ENCODE data around the gene SMG6. TPM values are rescaled to one million over a fixed set of nuclear protein-coding genes. Genes with fewer than 3 reads are reported as not detected.
"Not testable (repeated sequence)": the region's sequence is repeated elsewhere in the genome, so short reads cannot be mapped to it uniquely, and the experiment has no call there.

The SMG6 gene
- total RNA-seq, 1 donor from 2014 or later, result 31.6 TPM

GRCh38 chr17:2264067-2264860 is 39.3 kb downstream of the SMG6 start:
- peak overlapping the region; percentile 98 for H3K27ac Mint-ChIP-seq
- H3K4me3 Mint-ChIP-seq, result peak overlapping the region; percentile 75
- peak; percentile 72 for DNase-seq
- H3K27me3 Mint-ChIP-seq, result no peaks in the 10 kb centered on the region
- intact Hi-C loops (cut with micrococcal nuclease), result no loop called here
- H3K36me3 Mint-ChIP-seq (ENCODE audit: low read depth), result peaks cover 27% of the 10 kb centered on the region
- H3K9me3 Mint-ChIP-seq, result no peaks in the 10 kb centered on the region
- peaks cover 69% of the 10 kb centered on the region for H3K4me1 Mint-ChIP-seq

- H3K4me1 Mint-ChIP-seq, result peaks cover 78% of the 10 kb centered on the region
- DNase-seq, result peak; percentile 72
- H3K27me3 Mint-ChIP-seq, result no peaks in the 10 kb centered on the region
- H3K9me3 Mint-ChIP-seq, result no peaks in the 10 kb centered on the region
- peak overlapping the region; percentile 75 for H3K4me3 Mint-ChIP-seq
- peak overlapping the region; percentile 98 for H3K27ac Mint-ChIP-seq
- intact Hi-C loops (cut with micrococcal nuclease), result no loop called here
- H3K36me3 Mint-ChIP-seq (ENCODE audit: low read depth), result peaks cover 26% of the 10 kb centered on the region
Measured at GRCh38 chr17:2263183-2264066, 40.2 kb downstream of the SMG6 start.

GRCh38 chr17:2262135-2262587 is 41.4 kb downstream of the SMG6 start:
- H3K27ac Mint-ChIP-seq, result peak overlapping the region; percentile 98
- H3K36me3 Mint-ChIP-seq (ENCODE audit: low read depth), result peaks cover 29% of the 10 kb centered on the region
- no peaks in the 10 kb centered on the region for H3K27me3 Mint-ChIP-seq
- intact Hi-C loops (cut with micrococcal nuclease), result no loop called here
- H3K4me3 Mint-ChIP-seq, result peak overlapping the region; percentile 52
- peaks cover 80% of the 10 kb centered on the region for H3K4me1 Mint-ChIP-seq
- no peaks in the 10 kb centered on the region for H3K9me3 Mint-ChIP-seq
- DNase-seq, result no peak

- Mint-ChIP-seq H3K4me1 (peaks cover 71% of the 10 kb centered on the region), H3K9me3 (no peaks in the 10 kb centered on the region), H3K36me3 (ENCODE audit: low read depth) (peaks cover 34% of the 10 kb centered on the region), H3K4me3 (peak overlapping the region; percentile 81), H3K27me3 (no peaks in the 10 kb centered on the region), H3K27ac (peak overlapping the region; percentile 98)
- peak; percentile 94 for DNase-seq
- intact Hi-C loops (cut with micrococcal nuclease), result loop anchor here (2.0 kb wide), 1 partner anchor 13 kb away; no protein-coding TSS in a partner anchor
Measured at GRCh38 chr17:2259769-2260536, 43.6 kb downstream of the SMG6 start.

GRCh38 chr17:2258830-2259229 is 44.8 kb downstream of the SMG6 start:
- Mint-ChIP-seq H3K27ac (peak overlapping the region; percentile 98), H3K4me1 (peaks cover 71% of the 10 kb centered on the region), H3K4me3 (peak overlapping the region; percentile 81), H3K36me3 (ENCODE audit: low read depth) (peaks cover 38% of the 10 kb centered on the region)
- intact Hi-C loops (cut with micrococcal nuclease), result loop anchor here (2.0 kb wide), 1 partner anchor 14 kb away; no protein-coding TSS in a partner anchor
- peak; percentile 75 for DNase-seq
- not testable (repeated sequence) for H3K27me3 Mint-ChIP-seq, H3K9me3 Mint-ChIP-seq

GRCh38 chr17:2253768-2254406 is 49.7 kb downstream of the SMG6 start:
- intact Hi-C loops (cut with micrococcal nuclease), result loop anchor here (1.0 kb wide), 1 partner anchor 12 kb away; no protein-coding TSS in a partner anchor
- no peaks in the 10 kb centered on the region for H3K27me3 Mint-ChIP-seq

GRCh38 chr17:2253362-2253761 is 50.2 kb downstream of the SMG6 start:
- intact Hi-C loops (cut with micrococcal nuclease), result no loop called here
- Mint-ChIP-seq H3K9me3 (peaks cover 3% of the 10 kb centered on the region), H3K27me3 (no peaks in the 10 kb centered on the region)

More at GRCh38 chr17:2253768-2254406, 49.7 kb downstream of the SMG6 start:
- peaks cover 60% of the 10 kb centered on the region for H3K36me3 Mint-ChIP-seq (ENCODE audit: low read depth)
- DNase-seq, result peak; percentile 86
- H3K4me3 Mint-ChIP-seq, result peak overlapping the region; percentile 77
- H3K9me3 Mint-ChIP-seq, result peaks cover 3% of the 10 kb centered on the region
- H3K27ac Mint-ChIP-seq, result peak overlapping the region; percentile 97
- H3K4me1 Mint-ChIP-seq, result peaks cover 70% of the 10 kb centered on the region

GRCh38 chr17:2251098-2251497 is 52.5 kb downstream of the SMG6 start:
- H3K9me3 Mint-ChIP-seq, result peaks cover 3% of the 10 kb centered on the region
- no peak for DNase-seq
- peaks cover 63% of the 10 kb centered on the region for H3K36me3 Mint-ChIP-seq (ENCODE audit: low read depth)
- H3K4me3 Mint-ChIP-seq, result peak overlapping the region; percentile 50
- H3K4me1 Mint-ChIP-seq, result peaks cover 71% of the 10 kb centered on the region
- intact Hi-C loops (cut with micrococcal nuclease), result no loop called here
- no peaks in the 10 kb centered on the region for H3K27me3 Mint-ChIP-seq
- H3K27ac Mint-ChIP-seq, result peak overlapping the region; percentile 83

More at GRCh38 chr17:2253362-2253761, 50.2 kb downstream of the SMG6 start:
- Mint-ChIP-seq H3K27ac (peak overlapping the region; percentile 97), H3K36me3 (ENCODE audit: low read depth) (peaks cover 66% of the 10 kb centered on the region), H3K4me3 (peak overlapping the region; percentile 77), H3K4me1 (peaks cover 68% of the 10 kb centered on the region)
- DNase-seq, result no peak

GRCh38 chr17:2250140-2251095 is 53.2 kb downstream of the SMG6 start:
- H3K9me3 Mint-ChIP-seq, result peaks cover 3% of the 10 kb centered on the region
- DNase-seq, result peak; percentile 84
- intact Hi-C loops (cut with micrococcal nuclease), result no loop called here
- H3K27ac Mint-ChIP-seq, result peak overlapping the region; percentile 84
- peak overlapping the region; percentile 50 for H3K4me3 Mint-ChIP-seq
- H3K27me3 Mint-ChIP-seq, result no peaks in the 10 kb centered on the region
- H3K4me1 Mint-ChIP-seq, result peaks cover 72% of the 10 kb centered on the region
- peaks cover 58% of the 10 kb centered on the region for H3K36me3 Mint-ChIP-seq (ENCODE audit: low read depth)

- Mint-ChIP-seq H3K27ac (peak overlapping the region; percentile 72), H3K4me3 (no peak overlapping the region), H3K36me3 (ENCODE audit: low read depth) (peaks cover 54% of the 10 kb centered on the region), H3K4me1 (peaks cover 67% of the 10 kb centered on the region), H3K9me3 (no peaks in the 10 kb centered on the region), H3K27me3 (no peaks in the 10 kb centered on the region)
- intact Hi-C loops (cut with micrococcal nuclease), result no loop called here
- no peak for DNase-seq
Measured at GRCh38 chr17:2247005-2247404, 56.6 kb downstream of the SMG6 start.

GRCh38 chr17:2244545-2245525 is 58.8 kb downstream of the SMG6 start:
- Mint-ChIP-seq H3K27ac (peak overlapping the region; percentile 81), H3K9me3 (no peaks in the 10 kb centered on the region), H3K27me3 (no peaks in the 10 kb centered on the region), H3K4me3 (peak overlapping the region; percentile 18), H3K36me3 (ENCODE audit: low read depth) (peaks cover 54% of the 10 kb centered on the region), H3K4me1 (peaks cover 70% of the 10 kb centered on the region)
- intact Hi-C loops (cut with micrococcal nuclease), result loop anchor here (1.0 to 5.0 kb wide), 5 partner anchors 30 to 191 kb away; no protein-coding TSS in a partner anchor
- peak; percentile 95 for DNase-seq

Measured in activated CD4-positive, alpha-beta T cell treated with anti-CD3 and anti-CD28 coated beads, Interleukin-2, amount 10 ng/mL, durations not matched to agents 24 days and 14 days (primary cell).